Measurements from ENCODE around the gene BANK1.

Gene BANK1

DNA sequence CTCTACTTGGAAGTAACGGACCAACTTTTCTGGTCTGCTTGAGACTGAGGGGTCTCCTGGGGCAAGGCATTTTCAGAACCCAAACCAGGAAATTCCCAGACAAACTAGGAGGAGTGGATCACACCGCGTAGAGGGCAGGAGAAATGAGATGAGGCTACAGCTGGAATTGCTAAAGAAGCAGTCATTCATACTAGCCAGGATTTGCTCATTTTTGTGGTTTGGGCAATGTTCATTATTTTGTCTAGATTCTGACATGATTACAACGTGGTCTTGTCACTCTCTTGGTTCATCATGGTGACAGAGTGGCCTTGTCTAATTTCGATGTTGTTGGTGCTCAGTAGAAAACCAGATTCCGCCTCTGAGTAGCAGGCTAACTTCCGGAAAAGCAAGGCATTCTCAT lies 63.2 kb downstream of the BANK1 start:
- TF ChIP-seq, protein P1, sequence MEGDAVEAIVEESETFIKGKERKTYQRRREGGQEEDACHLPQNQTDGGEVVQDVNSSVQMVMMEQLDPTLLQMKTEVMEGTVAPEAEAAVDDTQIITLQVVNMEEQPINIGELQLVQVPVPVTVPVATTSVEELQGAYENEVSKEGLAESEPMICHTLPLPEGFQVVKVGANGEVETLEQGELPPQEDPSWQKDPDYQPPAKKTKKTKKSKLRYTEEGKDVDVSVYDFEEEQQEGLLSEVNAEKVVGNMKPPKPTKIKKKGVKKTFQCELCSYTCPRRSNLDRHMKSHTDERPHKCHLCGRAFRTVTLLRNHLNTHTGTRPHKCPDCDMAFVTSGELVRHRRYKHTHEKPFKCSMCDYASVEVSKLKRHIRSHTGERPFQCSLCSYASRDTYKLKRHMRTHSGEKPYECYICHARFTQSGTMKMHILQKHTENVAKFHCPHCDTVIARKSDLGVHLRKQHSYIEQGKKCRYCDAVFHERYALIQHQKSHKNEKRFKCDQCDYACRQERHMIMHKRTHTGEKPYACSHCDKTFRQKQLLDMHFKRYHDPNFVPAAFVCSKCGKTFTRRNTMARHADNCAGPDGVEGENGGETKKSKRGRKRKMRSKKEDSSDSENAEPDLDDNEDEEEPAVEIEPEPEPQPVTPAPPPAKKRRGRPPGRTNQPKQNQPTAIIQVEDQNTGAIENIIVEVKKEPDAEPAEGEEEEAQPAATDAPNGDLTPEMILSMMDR (IDR thresholded peaks at IDR 0.05; ENCODE audit: low read depth, low read length) = no peak
- H3K4me3 ChIP-seq (ENCODE audit: low read depth, low read length) = no peak overlapping the region

DNA sequence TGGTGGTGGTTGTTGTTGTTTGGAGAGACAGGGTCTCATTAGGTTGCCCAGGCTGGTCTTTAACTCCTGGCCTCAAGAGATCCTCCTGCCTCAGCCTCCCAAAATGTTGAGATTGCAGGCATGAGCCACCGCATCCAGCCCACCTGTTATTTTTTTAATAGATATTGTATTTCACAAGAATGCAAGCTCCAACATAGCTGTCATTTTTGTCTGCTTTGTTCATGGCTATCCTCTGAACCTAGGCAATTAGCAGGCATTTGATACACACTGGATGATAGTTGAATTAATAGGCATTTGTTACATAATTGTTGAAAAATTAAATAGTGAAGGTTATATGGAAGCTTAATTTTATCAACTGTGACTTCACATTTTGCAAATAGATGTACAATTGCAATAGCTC lies 64.7 kb downstream of the BANK1 start:
- H3K4me3 ChIP-seq (ENCODE audit: low read depth, low read length) = no peak overlapping the region
- TF ChIP-seq, protein P1 (IDR thresholded peaks at IDR 0.05; ENCODE audit: low read depth, low read length) = no peak

DNA sequence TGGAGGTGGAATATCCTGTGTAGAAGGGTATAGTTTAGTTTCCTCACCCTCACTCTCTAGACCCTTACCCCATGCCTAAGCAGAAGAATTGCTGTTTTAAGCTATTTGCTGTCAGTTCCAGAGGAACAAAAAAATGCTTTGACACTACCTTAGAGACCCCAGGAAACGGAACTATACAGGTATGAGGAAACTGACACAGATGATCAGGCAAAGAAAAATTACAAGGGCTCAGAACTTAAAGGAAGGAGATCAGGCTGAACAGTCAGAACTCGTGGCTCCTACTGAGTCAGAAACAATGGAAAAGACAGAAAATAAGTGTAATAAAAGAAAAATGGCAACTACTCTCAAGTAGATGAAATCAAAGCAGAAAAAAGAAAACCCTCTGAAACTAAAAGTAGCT lies 65.6 kb downstream of the BANK1 start:
- H3K4me3 ChIP-seq (ENCODE audit: low read depth, low read length) = no peak overlapping the region
- TF ChIP-seq, protein P1 (IDR thresholded peaks at IDR 0.05; ENCODE audit: low read depth, low read length) = no peak

DNA sequence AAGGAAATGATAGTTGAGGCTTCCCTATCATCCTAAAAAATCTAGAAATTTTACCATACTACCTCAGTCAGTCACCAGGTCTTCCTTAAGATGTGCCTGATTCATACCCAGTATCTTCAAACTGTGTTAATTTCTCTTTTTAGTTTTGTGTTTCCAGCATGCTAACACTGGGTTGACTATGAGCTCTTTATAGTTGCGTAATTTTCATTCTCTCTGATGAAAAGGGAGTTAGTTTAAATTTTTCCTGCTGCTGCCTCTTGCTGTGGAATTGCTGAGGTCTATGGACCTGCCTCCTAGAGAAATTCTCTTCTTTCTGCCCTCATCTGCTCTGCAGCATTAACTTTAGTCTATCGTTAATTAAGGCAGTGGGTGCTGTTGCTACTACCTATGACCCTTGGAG lies 66.6 kb downstream of the BANK1 start:
- TF ChIP-seq, protein P1 (IDR thresholded peaks at IDR 0.05; ENCODE audit: low read depth, low read length) = no peak
- no peak overlapping the region for H3K4me3 ChIP-seq (ENCODE audit: low read depth, low read length)

DNA sequence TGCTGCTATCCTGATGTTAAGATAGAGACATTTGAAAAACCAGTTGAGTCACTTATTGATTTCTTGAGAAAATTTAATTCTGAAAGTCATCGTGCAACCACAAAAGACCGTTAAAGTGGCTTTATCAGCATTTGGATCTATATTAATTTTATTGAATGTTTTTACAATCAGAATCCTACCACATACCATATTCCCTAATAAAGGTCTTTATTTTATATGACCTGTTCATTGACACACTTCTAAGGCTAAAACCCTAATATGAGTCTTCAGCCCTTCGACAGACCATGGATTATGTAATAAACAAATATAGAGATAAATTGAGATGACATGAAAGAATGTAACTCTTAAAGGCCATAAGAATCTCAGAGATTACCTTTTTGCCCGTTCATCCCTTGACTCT lies 68.1 kb downstream of the BANK1 start:
- no peak overlapping the region for H3K4me3 ChIP-seq (ENCODE audit: low read depth, low read length)
- TF ChIP-seq, protein P1 (IDR thresholded peaks at IDR 0.05; ENCODE audit: low read depth, low read length) = no peak

DNA sequence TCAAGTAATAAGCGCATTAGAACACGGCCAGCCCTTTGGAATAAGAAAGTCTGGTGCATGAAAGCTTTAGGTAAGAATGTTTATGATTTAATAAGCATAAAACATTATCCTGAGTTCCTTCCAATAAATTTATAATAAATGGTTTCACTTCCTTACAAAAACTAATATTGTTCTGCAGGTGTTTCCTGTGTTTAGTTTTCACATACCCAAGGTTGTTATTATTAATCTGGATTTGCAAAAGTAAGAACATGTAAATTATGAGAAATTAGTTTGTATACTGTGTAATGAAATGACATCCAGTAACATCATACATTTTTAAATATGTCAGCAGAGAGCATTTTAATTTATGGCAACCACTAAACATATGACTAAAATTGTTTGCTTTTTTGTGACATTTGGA lies 72.1 kb downstream of the BANK1 start:
- no peak overlapping the region for H3K4me3 ChIP-seq (ENCODE audit: low read depth, low read length)
- TF ChIP-seq, protein P1 (IDR thresholded peaks at IDR 0.05; ENCODE audit: low read depth, low read length) = no peak

DNA sequence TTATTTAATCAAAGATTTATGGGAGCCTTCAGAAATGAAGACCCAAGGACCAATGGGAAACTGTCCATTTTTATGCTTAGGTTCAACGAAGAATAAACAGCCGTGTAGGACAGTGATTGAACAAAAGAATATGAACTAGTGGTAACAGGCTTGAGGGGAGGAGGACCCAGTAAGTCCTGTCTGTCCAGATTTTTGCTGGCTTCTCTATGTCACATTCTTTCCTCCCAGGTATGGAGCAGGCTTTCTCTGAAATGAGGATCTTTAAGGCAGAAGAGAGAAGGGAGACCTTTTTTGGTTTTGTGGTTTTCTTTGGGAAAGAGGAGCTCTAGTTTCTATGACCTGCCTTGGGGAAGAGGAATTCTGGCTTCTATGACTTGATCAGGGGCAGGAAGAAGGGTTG lies 74.1 kb downstream of the BANK1 start:
- TF ChIP-seq, protein P1 (IDR thresholded peaks at IDR 0.05; ENCODE audit: low read depth, low read length) = no peak
- no peak overlapping the region for H3K4me3 ChIP-seq (ENCODE audit: low read depth, low read length)

Data from WI38 (cell line).